Stimulated activated CD4-positive, alpha-beta T cell treated with anti-CD3 and anti-CD28 coated beads, Interleukin-4, amount 100 ng/mL, for 4 hours (primary cell): ENCODE measurements around the gene ADAMTS2.

Experiments
- DNase-seq, 2 experiments: peaks; one replicate each; pipeline ENCODE4 v3.0.0-alpha.2; 2020

The ADAMTS2 gene

GRCh38 chr5:179310439-179311090 lies 34.7 kb downstream of the ADAMTS2 start:
- no peak for DNase-seq

DNA sequence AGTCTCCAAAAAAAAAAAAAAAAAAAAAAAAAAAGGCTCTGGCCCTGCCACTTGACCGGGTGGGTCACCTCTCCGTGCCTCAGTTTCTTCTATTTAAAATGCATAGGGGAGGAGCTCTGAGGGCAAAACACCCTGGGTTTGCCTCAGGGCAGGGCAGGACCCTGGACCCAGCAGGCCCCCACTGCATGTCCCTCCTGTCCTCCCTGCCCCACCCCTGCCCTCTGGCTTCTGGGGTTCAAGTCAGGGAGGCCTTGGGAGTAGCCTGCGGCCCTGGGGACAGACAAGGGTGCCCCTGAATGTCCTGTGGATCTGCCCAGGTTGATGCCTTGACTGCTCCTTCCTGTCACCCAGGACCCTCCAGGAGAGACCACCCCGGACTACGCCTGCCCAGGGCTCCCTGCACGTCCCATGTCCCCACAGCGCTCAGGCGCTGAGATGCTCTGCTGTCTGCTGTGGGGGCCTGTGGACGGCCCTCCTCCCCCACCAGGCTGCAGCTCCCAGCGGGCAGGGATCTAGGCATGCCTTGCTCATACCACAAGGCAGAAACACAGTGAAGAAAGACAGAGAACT lies 35.4 kb downstream of the ADAMTS2 start:
- DNase-seq = no peak

GRCh38 chr5:179309383-179309670 lies 35.9 kb downstream of the ADAMTS2 start:
- no peak for DNase-seq

DNA sequence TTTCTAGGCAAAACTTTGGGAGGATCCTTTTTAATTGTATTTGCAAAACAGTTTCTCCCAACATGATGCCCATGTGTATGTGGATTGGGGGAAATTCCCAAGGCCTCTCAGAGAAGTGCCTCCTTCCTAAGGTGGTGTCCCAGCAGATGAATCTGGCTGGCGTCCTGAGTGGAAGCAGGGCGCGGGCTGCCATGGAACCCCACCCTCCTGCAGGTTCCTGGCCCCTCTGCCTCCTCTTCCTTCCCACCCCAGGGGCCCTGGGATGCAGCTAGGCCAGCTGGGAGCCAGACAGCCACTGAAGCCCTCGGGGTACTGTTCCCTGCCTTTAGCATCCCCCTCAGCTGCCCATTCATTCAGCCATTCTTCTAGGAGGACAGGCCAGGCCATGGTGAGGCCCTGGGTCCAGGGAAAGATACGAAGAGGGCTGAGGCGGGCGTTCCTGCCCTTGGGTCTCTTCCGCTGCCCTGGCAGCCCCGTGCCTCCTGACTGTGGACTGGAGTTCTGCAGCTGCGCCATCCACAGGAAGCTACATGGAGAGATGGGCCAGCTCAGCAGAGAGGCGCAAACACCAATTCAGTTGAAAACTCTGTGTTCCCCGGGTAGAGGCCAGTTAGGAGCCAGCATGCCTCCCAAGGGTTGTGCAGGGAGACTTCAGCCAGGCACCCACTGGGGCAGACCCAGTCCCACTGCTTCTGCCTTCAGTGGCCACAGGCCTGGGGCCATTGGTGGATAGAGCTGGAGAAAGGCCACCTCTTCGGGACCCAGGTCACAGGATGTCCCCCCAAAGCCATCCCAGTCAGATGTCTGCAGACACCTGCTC lies 36.5 kb downstream of the ADAMTS2 start:
- DNase-seq = no peak

DNA sequence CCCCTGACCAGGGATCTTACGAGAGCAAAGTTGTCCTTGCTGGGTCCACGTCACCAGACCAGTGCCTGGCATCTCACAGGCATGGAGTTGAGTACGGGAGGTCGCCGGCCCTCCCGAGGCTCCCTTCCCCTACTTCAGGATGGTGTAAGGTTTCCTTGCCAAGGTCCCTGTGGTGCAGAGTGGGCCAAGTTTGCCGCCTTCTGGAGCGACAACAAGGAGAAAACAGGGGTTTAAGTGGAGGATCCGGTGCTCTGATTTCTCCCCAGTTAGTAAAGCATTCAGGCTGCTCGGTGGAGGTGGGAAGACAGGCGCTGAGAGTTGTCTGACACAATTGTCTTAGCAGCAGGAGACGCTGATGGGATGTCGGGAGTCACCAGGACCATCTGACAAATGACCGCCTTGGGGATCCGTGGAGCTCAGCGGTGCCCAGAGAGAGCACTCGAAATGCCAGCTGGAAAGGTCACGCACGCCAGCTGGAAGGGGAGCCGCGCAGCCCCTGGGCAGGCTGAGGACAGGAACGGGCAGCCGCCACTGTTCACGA lies 37.3 kb downstream of the ADAMTS2 start:
- DNase-seq = no peak

DNA sequence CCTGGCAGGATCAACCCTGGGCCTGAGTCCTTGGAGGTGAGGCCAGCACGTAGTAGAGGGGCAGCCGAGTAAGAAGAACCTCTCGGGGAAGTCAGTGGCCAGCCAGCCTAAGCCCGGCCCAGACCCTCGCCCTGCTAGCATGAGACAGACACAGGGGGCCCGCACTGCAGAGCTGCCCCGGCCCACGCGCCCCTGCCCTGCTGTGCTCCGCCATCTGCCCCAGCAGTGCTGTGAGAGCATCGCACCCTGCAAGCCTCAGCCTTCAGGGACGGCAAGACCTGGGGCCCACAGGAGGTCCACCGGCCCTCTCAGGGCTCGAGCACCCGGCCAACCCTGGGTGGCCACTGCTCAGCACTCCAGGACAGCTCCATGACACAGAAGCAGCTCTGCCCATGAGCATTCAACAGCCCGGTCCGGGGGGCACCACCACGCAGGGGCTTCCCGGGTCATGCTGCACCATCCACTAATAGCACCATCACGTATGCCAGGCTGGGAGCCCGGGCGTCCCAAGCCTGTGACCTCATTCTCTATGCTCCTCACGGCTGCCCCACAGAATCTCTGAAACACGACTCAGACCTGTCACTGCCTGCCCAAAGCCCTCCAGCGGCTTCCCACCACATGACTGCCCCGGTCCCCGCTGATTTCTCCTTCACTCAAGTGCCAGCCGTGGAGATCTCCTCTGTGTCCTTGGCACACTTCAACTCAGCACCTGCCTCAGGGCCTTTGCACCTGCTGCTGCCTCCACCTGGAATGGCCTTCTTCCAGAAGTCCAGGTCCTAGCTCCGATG lies 38.1 kb downstream of the ADAMTS2 start:
- no peak for DNase-seq

GRCh38 chr5:179306191-179307012 lies 38.9 kb downstream of the ADAMTS2 start:
- DNase-seq = no peak

DNA sequence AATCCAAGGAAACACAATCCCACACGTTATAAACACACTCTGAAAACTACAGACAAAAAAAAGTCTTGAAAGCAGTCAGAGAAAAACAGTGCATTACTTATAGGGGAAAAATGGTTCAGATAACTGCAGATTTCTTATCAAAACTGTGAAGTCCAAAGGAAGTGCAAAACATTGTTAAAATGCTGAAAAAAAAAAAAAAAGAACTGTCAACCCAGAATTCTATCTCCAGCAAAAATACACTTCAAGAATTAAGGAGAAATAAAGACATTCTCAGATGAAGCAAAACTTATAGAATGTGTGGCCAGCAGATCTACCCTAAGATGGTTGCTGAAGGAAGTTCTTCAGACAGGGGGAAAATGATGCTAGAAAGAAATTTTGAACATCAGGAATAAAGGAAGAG lies 40.4 kb downstream of the ADAMTS2 start:
- no peak for DNase-seq

DNA sequence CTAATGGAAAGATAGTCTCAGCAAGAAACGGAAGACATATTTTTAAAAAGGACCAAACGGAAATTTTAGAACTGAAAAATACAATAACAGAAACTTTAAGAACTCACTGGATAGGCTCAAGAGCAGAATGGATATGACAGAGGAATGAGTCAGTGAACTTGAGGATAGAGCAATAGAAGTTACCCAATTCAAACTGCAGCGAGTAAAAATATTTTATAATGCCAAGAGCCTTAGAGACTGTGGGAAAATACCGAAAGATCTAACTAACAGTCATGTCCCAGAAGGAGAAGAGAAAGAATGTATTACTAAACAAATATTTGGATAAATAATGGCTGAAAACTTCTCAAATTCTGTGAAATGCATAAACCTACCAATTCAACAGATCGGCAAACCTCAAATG lies 40.8 kb downstream of the ADAMTS2 start:
- no peak for DNase-seq

DNA sequence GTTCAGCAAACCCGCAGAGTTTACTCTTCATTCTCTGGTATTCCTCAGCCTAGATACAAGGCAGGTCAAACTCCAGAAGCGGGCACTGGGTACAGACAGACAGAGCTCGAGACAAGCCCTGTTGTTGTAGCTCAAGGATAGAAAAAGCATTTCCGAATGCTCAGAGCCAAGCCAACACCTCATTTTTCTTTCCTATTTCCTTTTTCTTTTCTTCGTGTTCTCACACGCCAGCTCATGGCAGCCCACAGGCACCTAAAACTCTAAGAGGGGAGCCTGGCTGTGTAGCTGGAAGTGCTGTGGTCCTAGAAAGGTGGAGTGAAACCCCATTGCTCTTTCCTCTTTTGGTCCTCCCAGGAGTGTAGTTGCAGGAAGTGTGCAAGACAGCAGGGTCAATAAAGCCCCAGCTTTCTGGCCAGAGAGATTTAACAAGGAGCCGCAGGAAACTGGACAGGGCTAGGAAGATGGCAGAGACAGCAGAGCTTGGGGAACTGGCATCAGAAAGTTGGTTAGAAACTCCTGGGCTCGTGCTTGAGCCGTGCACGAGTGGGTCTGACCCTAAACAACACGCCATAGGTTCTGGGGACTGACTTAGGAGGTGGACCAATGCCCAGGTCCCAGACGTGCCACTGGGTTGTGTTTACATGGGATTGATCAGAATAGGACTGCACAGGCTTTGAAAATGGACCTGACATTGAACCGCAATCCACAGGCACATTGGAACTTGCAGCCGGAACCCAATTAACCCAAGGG lies 41.6 kb downstream of the ADAMTS2 start:
- no peak for DNase-seq

DNA sequence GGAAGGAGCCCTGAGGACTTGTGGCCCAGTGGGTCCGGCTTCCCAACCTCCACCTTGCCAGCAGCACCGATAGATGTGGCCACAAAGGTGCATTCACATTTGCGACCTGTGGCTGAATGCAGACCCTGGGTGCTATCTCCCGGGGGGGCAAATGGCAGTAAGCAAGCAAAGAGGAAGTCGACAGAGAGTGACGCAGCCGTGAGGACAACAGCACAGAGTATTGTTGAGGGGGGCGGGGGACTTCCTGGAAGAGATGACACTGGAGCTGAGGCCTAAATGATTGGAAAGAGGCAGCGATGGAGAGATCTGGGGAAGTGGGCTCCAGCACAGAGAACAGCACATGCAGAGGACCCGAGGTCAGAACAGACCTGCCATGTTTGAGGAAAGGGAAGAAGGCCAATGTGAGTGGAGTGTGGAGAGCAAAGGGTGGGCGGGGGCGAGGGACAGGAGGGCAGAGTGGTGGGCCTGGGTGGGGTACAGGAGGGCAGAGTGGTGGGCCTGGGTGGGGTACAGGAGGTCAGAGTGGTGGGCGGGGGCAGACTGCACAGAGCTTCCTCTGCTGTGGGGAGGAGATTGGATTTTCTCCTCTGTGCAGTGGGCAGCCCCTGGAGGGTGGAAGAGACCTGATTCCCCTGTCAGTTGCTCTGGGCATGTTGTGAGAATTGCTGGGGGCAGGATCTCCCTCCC lies 42.6 kb downstream of the ADAMTS2 start:
- DNase-seq = no peak

- no peak for DNase-seq
Observed at GRCh38 chr5:179301796-179302195, 43.5 kb downstream of the ADAMTS2 start.

DNA sequence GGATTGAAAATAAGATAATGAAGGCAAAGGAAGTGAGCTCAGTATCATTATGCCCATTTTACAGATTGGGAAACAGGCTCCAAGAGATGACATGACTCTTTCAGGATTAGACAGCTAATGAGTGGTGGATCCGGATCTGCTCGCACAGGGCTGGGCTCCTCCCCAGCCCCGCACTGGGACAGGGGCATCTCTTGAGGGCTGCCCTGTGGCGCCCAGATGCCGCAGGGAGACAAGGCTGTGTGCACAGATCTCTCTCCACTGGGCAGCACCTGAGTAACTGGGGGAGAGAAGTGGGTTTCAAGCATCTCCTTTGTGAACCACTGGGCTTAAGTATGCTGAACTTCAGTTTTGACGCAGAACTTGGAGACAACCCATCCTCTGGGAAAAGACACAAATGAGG lies 43.9 kb downstream of the ADAMTS2 start:
- no peak for DNase-seq

- DNase-seq = no peak
Observed at GRCh38 chr5:179300581-179301180, 44.6 kb downstream of the ADAMTS2 start.

GRCh38 chr5:179298181-179298993 lies 46.9 kb downstream of the ADAMTS2 start:
- DNase-seq = no peak

GRCh38 chr5:179297486-179298180 lies 47.6 kb downstream of the ADAMTS2 start:
- DNase-seq = no peak

DNA sequence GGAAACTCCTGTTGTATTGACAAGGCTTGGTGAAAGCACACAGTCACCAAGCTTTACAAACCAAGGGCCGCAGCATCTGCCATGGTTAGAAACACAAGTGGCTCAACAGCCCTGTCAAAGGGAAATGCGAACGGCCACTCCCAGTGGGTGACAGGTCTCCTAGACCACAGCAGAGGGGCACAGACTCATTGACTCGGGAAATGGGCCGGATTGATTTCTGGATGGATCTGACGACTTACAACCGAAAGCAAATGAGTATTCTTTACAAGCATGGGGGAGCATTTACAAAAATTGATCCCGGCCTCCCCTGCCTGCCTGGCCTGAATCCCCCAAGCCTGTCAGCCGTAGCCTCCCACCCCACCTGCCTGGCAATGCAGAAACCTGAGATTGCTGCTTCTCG lies 48.2 kb downstream of the ADAMTS2 start:
- no peak for DNase-seq

DNA sequence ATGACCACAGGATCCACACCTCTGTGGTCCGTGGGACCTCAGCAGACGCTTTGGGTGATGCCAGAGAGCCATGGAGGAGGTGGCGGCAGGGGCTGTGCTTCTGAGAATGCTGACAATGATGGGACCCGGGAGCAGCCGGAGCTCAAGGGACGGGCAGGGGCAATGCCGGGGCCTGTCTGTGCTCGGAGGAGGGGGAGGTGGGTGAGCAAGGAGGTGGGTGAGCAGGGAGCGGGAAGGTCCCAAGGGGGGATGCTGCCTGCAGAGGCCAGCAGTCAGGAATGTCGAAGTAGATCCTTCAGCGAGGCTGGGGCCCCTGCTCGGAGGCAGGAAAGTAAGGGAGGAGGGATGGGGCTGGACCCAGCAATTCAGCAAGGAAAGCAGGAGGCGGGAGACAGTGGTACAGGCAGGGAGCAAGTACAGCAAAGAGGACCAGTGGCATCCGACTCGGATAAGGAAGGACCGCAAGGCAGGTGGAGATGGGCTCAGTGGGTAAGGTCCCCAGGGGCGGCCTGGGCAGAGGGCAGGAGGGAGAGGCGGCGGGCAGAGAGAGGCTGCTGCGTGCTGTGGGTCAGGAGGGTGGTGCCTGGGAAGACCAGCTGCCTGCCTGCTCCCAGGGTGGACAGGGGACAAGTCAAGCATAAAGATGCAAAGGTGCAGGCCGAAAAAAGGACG lies 49.0 kb downstream of the ADAMTS2 start:
- DNase-seq = no peak

GRCh38 chr5:179295778-179296149 lies 49.5 kb downstream of the ADAMTS2 start:
- no peak for DNase-seq
